Head of caudate nucleus (tissue), 42 donors: ENCODE measurements around the gene GGACT.

Source experiments
- DNase-seq, 42 donors: peaks; one replicate each; pipeline versions ENCODE4 v3.0.0 to v3.0.0-alpha.2; 2020 to 2021; ENCODE audit warnings: mixed read lengths in 7 of 42
- intact Hi-C: fragments of 100-400 bp; cut with DNase I; formaldehyde crosslinking; loops from one replicate; pipeline ENCODE4 v1.15.0; 2022

Gene GGACT

GRCh38 chr13:100522618-100523309 lies 65.8 kb downstream of the GGACT start:
- intact Hi-C loops = no loop called here

GRCh38 chr13:100521851-100522617 lies 66.6 kb downstream of the GGACT start:
- intact Hi-C loops = no loop called here
- no peak for DNase-seq

More at GRCh38 chr13:100522618-100523309, 65.8 kb downstream of the GGACT start:
- DNase-seq = no peak

- intact Hi-C loops = no loop called here
Observed at GRCh38 chr13:100520936-100521850, 67.4 kb downstream of the GGACT start.

GRCh38 chr13:100519626-100520025 lies 69.0 kb downstream of the GGACT start:
- no peak for DNase-seq
- intact Hi-C loops = loop anchor here (5.0 kb wide), 1 partner anchor 862 kb away; no protein-coding TSS in a partner anchor

More at GRCh38 chr13:100520936-100521850, 67.4 kb downstream of the GGACT start:
- no peak for DNase-seq

- DNase-seq = no peak
- intact Hi-C loops = loop anchor here (5.0 kb wide), 1 partner anchor 861 kb away; no protein-coding TSS in a partner anchor
Observed at GRCh38 chr13:100518394-100519062, 70.1 kb downstream of the GGACT start.

GRCh38 chr13:100517728-100518127 lies 70.9 kb downstream of the GGACT start:
- DNase-seq = no peak
- intact Hi-C loops = loop anchor here (5.0 kb wide), 1 partner anchor 860 kb away; no protein-coding TSS in a partner anchor

- no peak for DNase-seq
Observed at GRCh38 chr13:100517135-100517534, 71.5 kb downstream of the GGACT start.

GRCh38 chr13:100515410-100515800 lies 73.2 kb downstream of the GGACT start:
- intact Hi-C loops = loop anchor here (5.0 kb wide), 1 partner anchor 858 kb away; no protein-coding TSS in a partner anchor
- DNase-seq = no peak

More at GRCh38 chr13:100517135-100517534, 71.5 kb downstream of the GGACT start:
- intact Hi-C loops = loop anchor here (5.0 kb wide), 1 partner anchor 860 kb away; no protein-coding TSS in a partner anchor

- DNase-seq = peak; percentile 73 to 94 (median 88)
- intact Hi-C loops = loop anchor here (5.0 kb wide), 1 partner anchor 858 kb away; no protein-coding TSS in a partner anchor
Observed at GRCh38 chr13:100514788-100515409, 73.7 kb downstream of the GGACT start.

GRCh38 chr13:100513987-100514670 lies 74.5 kb downstream of the GGACT start:
- intact Hi-C loops = no loop called here
- peak in 1 of 42 donors; percentile 15 for DNase-seq

- no peak for DNase-seq
- intact Hi-C loops = no loop called here
Observed at GRCh38 chr13:100513171-100513570, 75.4 kb downstream of the GGACT start.

- intact Hi-C loops = no loop called here
- DNase-seq = no peak
Observed at GRCh38 chr13:100512422-100512821, 76.2 kb downstream of the GGACT start.

- intact Hi-C loops = no loop called here
- peak in 1 of 42 donors; percentile 32 for DNase-seq
Observed at GRCh38 chr13:100511466-100511865, 77.1 kb downstream of the GGACT start.

GRCh38 chr13:100510208-100510957 lies 78.2 kb downstream of the GGACT start:
- DNase-seq = no peak
- intact Hi-C loops = no loop called here

GRCh38 chr13:100508996-100509395 lies 79.6 kb downstream of the GGACT start:
- intact Hi-C loops = no loop called here
- DNase-seq = no peak

- DNase-seq = no peak
- intact Hi-C loops = no loop called here
Observed at GRCh38 chr13:100508455-100508854, 80.1 kb downstream of the GGACT start.
